DMS53 (cell line): ENCODE data around the gene TSGA10IP.

Experiments used
- DNase-seq: peaks from one replicate; lab custom pipeline; 2025; lab: John Stamatoyannopoulos, UW

TSGA10IP gene

GRCh38 chr11:65918211-65919140 lies 26.8 kb upstream of the TSGA10IP start, which contains the start of gene C11orf68:
Gene C11orf68, minus strand, starts transcription at chr11:65919062. Its CDS starts 31 bp downstream, at chr11:65919031.
- DNase-seq, result peak; percentile 77

DNA sequence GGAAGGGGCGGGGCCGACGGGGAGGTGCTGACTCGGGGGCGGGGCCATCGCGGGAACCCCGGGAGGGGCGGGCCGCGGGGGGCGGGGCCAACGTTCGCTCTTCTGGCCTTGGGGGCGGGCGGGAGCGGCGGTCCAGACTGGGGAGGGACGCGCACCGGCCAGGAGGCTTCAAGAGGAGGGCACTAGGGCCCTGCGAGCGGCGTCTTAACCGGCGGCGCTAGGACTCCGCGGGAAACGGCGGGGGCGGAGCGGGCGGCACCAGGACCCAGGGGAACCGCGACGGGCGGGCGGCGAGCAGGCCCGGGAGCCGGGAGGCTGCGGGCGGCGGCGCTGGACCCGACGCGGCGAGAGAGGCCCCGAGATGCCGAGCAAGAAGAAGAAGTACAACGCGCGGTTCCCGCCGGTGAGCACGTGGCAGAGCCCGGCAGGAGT lies 26.1 kb upstream of the TSGA10IP start, which contains the start of gene DRAP1:
TSS of gene DRAP1 (plus strand) at position 286 of the 432 bp plus-strand sequence. CDS start at position 362, 76 bp downstream.
- peak; percentile 99 for DNase-seq

- DNase-seq, result peak; percentile 69
These were observed 25.5 kb upstream of the TSGA10IP start for GRCh38 chr11:65919573-65920371.

DNA sequence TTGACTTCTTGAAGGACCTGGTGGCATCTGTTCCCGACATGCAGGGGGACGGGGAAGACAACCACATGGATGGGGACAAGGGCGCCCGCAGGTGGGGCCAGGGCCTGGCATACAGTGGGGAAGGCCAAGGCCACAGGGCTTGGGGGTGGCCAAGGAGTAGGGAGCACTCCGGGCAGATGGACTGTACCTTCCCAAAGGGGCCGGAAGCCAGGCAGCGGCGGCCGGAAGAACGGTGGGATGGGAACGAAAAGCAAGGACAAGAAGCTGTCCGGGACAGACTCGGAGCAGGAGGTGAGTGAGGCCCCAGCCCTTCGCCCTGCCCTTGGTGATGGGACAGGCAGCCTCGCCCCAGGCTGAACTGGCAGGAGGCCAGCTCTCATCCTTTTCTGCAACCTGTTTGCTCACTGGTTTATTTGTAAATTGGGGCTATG lies 24.9 kb upstream of the TSGA10IP start:
- DNase-seq, result no peak

DNA sequence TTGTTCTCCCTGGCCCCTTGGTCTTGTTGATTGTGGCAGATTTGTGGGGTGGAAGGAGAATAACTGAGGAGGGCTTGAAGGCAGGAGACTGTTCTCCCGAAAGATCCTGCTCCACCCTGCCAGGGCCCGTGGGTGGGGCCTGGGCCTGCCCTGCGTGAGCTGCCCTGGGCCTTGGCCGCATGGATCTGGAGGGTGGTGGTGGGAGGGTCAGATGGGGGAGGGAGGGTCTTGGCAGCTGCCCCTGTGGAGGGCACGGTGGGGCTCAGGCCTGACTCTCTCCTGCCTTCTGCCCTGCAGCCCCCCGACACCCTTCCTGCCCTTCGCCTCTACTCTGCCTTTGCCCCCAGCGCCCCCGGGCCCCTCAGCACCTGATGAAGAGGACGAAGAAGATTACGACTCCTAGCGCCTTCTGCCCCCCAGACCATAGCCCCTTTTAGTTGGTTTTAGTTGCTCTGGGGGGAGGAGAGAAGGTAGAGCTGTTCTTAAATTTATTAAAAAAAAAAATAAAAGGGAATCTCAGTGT lies 24.2 kb upstream of the TSGA10IP start:
- no peak for DNase-seq

DNA sequence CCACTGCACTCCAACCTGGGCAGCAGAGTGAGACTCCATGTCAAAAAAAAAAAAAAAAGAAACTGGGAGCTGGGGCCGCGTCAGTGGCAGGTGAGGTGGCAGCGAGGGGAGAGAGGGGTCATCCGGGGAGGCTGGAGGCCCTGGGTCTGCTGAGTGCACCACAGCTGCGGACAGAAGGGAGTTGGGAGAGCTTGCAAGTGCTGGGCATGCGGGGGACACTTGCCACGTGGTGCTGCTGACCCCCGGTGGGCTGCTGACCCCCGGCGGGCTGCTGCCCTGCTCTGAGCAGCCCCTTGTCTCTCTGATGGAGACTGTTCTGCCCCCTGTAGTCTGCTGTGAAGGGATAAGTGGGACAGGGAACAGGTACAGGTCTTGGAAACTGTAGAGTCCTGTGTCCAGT lies 23.4 kb upstream of the TSGA10IP start:
- DNase-seq, result no peak

GRCh38 chr11:65922565-65922964 lies 22.7 kb upstream of the TSGA10IP start:
- no peak for DNase-seq

DNA sequence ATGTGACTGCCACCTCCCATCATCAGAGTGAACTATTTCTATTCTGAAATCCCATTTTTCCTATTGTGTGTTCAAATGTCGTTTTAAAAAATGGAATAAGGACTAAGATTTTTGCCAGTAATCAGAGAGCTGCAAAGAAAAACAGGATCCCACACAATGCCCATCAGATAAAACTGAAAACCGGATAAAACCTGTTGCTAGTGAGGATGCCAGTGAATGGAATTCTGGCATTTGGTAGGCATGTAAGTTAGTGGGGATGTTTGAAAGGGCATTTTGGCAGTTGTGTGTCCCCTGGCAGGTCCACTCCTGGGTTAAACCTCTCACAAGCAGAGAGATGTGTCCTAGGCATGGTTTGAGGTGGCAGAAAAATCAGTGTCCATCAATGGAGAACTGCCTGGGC lies 19.9 kb upstream of the TSGA10IP start:
- no peak for DNase-seq

DNA sequence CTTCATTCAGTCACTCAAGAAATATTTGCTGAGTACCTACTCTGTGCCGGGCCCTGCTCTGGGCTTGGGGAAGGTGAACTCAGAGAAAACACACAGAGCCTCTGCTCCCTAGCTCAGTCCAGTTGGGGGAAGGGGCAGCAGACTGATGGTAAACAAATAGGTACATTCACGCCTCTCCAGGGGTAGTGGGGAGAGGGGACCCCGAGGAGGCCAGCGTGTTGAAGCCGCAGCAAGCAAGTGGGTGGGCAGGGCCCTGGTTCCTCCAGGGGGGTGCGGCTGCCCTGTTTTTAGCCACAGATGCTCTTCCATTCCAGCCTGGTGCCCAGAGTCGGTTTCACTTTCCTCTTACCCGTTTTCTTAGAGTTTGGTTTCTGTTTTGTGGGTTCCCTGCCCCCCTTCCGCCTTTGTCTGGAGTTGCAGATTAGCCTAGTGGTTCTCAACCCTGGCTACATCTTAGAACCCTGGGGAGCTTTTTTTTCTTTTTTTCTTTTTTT lies 17.3 kb upstream of the TSGA10IP start:
- DNase-seq, result no peak

DNA sequence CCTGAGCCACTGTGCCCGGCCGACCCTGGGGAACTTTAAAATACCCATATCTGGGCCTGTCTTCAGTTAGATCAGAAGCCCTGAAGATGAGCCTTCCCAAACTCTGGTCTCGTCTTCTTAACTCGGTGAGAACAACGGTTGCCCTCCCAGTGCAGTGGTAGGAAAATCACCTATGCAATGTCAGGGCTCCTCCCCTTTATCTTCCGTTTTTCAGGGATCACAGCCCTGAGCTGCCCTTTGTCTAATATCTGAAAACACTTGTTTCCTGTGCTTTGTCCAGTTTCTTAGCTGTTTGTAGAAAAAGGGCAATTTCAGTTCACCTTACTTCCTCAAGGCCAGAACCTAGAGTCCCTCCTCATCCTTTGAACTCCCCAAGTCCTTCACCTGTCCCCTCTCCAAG lies 16.6 kb upstream of the TSGA10IP start:
- DNase-seq, result no peak

DNA sequence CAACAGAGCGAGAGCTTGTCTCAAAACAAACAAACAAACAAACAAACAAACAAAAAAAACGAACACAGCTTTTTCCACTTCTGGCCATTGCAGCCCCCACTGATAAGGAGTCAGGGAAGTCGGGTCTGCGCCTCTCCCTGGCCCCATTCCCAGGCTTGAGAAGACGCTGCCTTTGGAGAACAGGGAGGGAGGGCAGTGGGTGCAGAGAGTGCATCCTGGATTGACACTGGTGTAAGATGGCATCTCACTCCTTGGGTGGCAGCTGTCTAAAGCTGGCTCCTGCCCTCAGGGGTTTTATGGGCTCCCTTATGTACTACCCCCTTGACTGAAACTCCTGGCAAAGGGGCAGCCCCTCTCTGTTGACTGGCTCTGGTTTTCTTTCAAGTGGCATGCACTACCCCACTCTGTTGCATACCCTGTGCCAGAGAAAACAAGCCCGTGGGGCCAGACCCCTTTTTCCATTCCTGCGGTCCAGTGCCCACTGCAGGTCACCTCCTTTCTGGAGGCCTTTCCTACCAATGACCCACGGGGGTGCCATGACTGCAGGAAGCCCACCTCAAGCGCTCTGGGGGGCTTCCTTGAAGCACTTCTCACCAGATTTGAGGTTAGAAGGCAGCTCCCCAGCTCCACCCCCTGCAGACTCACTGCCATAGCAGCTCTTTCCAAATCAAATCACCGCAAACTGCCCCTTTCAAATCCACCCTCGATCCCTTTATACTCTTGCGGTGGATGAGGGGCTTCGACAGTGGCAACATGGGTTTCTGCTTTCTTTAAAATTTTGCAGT lies 13.3 kb upstream of the TSGA10IP start:
- no peak for DNase-seq

GRCh38 chr11:65932558-65932919 lies 12.7 kb upstream of the TSGA10IP start:
- peak; percentile 59 for DNase-seq

- no peak for DNase-seq
These were observed 11.3 kb upstream of the TSGA10IP start for GRCh38 chr11:65934014-65934413.

GRCh38 chr11:65937766-65938165 lies 7.5 kb upstream of the TSGA10IP start:
- DNase-seq, result no peak

DNA sequence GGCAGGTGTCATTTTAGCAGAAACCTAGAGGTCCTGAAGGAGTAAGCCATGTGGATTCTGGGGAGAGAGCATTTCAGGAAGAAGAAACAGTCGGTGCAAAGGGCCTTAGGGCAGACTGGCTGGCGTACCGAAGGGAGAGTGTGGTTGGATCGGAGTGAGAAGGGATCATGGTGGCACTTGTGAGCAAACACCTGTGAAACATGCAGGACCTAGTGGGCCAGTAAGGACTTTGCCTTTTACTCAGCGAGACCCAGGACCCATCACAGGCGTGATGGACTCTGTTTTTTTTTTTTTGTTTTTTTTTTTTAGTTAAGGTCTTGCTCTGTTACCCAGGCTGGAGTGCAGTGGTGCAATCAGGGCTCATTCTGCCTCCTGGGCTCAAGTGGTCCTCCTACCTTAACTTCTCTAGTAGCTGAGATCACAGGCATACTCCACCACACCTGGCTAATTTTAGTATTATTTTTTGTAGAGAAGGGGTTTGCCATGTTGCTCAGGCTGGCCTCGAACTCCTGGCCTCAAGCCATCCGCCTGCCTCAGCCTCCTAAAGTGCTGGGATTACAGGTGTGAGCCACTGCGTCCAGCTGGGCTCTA lies 3.5 kb upstream of the TSGA10IP start:
- DNase-seq, result no peak

- DNase-seq, result no peak
These were observed 2.7 kb upstream of the TSGA10IP start for GRCh38 chr11:65942531-65942930.

GRCh38 chr11:65944191-65944590 lies 1.1 kb upstream of the TSGA10IP start:
- DNase-seq, result no peak

DNA sequence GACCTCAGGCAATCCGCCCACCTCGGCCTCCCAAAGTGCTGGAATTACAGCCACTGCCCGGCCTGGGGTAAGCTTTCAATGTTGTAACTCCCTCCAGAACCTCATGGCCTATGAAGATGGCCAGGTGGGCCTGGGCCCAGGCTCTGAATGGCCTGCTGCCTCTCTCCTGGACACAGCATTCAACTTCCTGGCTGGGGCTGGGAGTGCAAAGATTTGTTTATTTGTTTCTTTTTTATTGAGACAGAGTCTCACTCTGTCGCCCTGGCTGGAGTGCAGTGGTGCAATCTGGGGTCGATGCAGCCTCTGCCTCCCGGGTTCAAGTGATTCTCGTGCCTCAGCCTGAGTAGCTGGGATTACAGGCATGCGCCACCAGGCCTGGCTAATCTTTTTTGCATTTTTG lies 513 bp upstream of the TSGA10IP start:
- DNase-seq, result no peak

GRCh38 chr11:65945941-65946558 lies 770 bp downstream of the TSGA10IP start:
- peak; percentile 50 for DNase-seq

- no peak for DNase-seq
These were observed 1.4 kb downstream of the TSGA10IP start for GRCh38 chr11:65946655-65947054.

GRCh38 chr11:65947133-65947532 lies 1.9 kb downstream of the TSGA10IP start:
- no peak for DNase-seq
